Activated naive CD4-positive, alpha-beta T cell (primary cell): Measurements from ENCODE around the gene NAMPT.
A peak's percentile ranks its signal among the peaks of the same experiment; 100 is the strongest.
"Not testable (repeated sequence)": the region's sequence is repeated elsewhere in the genome, so short reads cannot be mapped to it uniquely, and the experiment has no call there.

Source experiments
- DNase-seq, 4 experiments: peaks; one replicate each; lab custom pipeline; 2025; lab: John Stamatoyannopoulos, UW

NAMPT gene

GRCh38 chr7:106304568-106304967 lies 19.8 kb upstream of the NAMPT start:
- DNase-seq = no peak

DNA sequence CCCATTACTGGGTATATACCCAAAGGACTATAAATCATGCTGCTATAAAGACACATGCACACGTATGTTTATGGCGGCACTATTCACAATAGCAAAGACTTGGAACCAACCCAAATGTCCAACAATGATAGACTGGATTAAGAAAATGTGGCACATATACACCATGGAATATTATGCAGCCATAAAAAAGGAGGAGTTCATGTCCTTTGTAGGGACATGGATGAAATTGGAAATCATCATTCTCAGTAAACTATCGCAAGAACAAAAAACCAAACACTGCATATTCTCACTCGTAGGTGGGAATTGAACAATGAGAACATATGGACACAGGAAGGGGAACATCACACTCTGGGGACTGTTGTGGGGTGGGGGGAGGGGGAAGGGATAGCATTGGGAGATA lies 13.8 kb upstream of the NAMPT start:
- DNase-seq = not testable (repeated sequence)

DNA sequence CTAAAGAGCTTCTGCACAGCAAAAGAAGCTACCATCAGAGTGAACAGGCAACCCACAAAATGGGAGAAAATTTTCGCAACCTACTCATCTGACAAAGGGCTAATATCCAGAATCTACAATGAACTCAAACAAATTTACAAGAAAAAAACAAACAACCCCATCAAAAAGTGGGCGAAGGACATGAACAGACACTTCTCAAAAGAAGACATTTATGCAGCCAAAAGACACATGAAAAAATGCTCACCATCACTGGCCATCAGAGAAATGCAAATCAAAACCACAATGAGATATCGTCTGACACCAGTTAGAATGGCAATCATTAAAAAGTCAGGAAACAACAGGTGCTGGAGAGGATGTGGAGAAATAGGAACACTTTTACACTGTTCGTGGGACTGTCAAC lies 13.4 kb upstream of the NAMPT start:
- not testable (repeated sequence) for DNase-seq

DNA sequence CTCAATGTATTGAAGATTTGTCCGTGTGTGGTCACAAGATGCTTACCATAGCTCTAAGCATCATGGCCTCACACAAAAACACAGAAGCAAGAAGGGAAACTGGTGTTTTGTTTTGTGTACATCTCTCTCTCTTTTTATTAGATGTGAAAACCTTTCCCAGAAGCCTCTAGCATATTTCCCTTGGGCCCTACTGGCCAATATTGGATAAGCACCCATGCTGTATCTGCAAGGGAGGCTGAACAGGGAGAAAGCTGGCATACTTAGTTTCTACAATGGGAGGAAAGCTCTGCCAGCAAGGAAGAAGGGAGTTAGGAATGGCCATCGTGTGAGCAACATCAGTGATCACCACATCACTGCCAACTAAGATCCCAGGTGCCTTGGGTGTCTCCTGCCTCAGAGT lies 9.6 kb upstream of the NAMPT start:
- DNase-seq = no peak

GRCh38 chr7:106291247-106291646 lies 6.5 kb upstream of the NAMPT start:
- no peak for DNase-seq

- DNase-seq = no peak
Measured at GRCh38 chr7:106290319-106290718, 5.5 kb upstream of the NAMPT start.

- no peak for DNase-seq
Measured at GRCh38 chr7:106289848-106290247, 5.1 kb upstream of the NAMPT start.

- DNase-seq = no peak
Measured at GRCh38 chr7:106288263-106288662, 3.5 kb upstream of the NAMPT start.

- DNase-seq = no peak
Measured at GRCh38 chr7:106287786-106288185, 3.0 kb upstream of the NAMPT start.

- DNase-seq = no peak
Measured at GRCh38 chr7:106285855-106286492, 1.2 kb upstream of the NAMPT start.

DNA sequence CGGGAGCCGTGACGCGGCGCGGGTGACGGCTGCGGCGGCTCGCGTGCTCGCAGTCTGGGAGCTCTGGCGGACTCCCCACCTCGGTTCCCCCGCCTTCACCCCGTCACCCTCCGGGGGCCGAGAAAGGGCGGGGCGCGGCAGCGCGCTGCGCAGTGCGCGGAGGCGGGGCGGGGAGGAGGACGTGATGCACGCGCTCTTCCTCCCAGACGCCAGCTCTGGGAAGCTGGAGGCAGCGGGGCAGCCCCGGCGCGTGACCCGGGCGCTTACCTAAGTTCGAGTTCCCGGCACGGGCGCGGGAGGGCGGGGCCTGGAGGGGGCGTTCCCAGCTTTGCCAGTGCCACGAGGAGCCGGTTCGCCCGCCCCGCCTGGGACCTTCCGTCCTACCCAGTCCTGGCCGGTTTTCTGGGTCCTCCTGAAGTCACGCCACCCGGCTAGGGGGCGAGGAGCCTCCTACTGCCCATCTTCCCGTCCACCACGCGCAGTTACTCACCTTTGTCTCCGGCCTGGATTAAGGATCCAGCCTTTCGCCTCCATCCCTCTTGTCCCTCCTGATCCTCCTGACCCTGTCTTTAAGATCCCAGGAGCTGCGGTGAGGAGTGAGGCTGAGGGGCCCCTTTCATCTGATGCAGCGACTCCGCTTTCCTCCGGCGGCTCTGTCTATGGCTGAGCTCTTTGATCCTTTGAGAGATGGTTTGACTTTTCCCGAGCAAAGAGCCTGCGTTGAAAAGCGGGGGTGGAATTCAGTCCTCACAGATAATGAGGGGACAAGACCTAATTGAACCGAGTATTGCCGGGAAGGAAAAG lies 470 bp upstream of the NAMPT start:
- peak; percentile 98 to 99 (median 99) for DNase-seq

- DNase-seq = peak; percentile 29 to 61 (median 48)
Measured at GRCh38 chr7:106283831-106284713, 711 bp downstream of the NAMPT start.

- no peak for DNase-seq
Measured at GRCh38 chr7:106283501-106283830, 1.3 kb downstream of the NAMPT start.

- no peak for DNase-seq
Measured at GRCh38 chr7:106282852-106283251, 1.9 kb downstream of the NAMPT start.

- DNase-seq = no peak
Measured at GRCh38 chr7:106282390-106282789, 2.4 kb downstream of the NAMPT start.

DNA sequence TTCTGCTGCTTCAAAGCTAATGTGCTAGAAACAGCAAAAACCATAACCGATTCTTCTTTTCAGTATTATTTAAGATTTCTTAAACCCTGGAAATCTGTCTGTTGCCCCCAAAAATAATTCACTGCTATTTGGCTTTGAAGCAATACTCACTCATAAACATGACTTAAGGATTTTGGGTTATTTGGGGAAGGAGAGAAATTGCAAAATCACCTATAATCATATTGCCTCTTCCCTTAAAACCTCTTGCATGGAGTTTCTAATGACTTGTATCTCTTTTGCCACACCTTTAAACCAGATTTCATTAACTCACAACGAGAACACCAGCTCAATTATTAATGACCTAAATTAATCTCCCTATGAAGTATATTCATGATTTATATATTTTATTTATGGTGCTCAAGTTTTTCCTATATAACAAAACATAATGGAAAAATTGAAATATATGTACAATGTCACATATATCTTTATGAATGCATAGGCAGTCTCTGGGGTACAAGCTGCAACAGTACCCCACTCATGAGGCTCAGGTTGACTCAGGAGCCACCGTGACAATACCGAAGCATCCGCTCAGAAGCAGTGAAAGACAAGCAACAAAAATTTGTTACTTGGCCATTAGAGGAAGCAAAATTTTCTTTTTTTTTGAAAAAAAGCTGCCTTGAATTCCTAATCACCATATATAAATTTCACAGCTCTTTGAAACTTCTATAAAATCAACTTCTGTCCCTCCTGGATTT lies 3.0 kb downstream of the NAMPT start:
- no peak for DNase-seq

DNA sequence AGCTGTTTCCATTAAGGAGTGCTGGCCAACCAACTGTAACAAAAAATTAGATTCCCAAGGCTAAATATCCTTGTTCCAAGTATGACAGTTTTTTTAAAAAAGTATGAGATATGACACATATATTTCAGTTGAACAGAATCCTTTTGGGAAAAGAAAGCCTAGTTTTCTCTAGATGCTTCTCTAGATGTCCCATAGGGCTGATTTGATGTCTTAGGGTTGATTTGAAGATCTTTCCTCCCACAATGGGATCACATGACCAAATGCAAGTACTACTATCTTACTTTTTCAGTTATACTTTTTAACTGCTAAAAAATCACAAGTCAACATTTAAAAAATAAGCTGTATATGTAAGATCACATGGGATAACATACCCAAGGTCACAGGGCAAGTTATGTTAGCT lies 3.7 kb downstream of the NAMPT start:
- DNase-seq = no peak

DNA sequence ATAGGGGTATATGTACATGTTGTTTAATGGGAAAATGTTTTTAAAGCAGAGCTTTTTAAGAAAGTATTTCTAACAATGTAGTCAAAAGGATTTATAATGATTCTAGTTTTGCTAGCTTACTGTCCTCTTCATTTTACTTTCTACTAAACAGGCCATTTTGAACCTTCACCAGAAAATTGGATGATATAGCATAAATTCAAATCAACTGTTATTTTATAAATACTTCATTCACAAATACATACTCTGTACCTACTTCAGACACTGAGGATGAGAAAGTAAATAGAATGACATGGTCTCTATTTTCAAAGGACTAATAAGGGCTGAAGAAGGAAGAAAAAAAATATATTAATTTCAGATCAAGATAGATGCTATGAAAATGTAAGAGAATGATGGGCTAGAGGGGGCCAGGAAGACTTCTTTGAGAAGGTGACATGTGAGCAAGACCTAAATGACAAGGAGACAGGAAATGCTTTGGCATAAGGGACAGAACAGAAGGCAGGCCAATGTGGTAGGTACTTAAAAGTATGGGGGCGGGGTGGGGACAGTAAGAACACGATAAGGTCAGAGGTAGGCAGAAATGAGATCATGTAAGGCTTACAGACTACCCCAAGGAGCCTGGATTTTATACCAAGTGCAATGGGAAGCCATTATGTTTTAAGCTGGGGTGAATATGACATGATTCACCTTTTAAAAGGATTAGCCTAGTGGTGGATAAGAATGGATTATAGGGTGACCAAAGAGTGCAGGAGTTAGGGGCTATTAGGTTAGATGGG lies 5.2 kb downstream of the NAMPT start:
- no peak for DNase-seq

- no peak for DNase-seq
Measured at GRCh38 chr7:106278695-106279094, 6.1 kb downstream of the NAMPT start.

DNA sequence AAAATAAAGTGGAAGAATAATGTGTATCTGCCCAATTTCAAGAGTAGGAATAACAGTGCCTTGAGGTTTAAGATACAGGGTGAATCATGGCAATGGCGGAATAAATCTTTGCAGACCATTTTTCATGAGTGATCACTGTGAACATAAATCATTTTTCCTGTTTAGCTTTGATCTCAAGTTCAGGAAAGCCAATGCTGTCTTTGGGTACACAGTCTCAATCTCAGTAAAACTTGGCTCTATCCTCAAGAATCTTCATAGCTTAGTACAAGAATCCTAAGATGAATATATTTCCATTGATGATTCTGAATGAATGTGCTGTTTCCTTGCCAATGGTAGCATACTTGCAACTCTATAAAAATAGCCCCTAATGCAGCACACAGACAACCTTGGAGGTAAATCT lies 6.8 kb downstream of the NAMPT start:
- DNase-seq = no peak

DNA sequence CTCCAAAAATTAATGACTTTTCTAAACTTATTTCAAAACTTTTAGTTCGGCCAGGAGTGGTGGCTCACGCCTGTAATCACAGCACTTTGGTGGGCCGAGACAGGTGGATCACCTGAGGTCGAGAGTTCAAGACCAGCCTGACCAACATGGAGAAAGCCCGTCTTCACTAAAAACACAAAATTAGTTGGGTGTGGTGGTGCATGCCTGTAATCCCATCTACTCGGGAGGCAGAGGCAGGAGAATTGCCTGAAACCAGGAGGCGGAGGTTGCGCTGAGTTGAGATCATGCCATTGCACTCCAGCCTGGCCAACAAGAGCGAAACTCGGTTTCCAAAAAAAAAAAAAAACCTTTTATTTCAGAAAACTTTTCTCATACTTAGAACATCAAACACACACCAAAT lies 8.3 kb downstream of the NAMPT start:
- no peak for DNase-seq
